K562 (cell line): Measurements from ENCODE around the gene RNF215. TPM values are rescaled to one million over a fixed set of nuclear protein-coding genes. Genes with fewer than 3 reads are reported as not detected.

ENCODE experiments used
- ADNP ChIP-seq: fragments of 200-800 bp; sonication (Bioruptor generic); IDR thresholded peaks from 2 replicates; pipeline ENCODE4 v1.6.1; 2016; ENCODE audit warnings: missing genetic modification characterization, missing compliant biosample characterization
- BCLAF1 ChIP-seq, 2 experiments: fragments of 450-650 bp in 1 of 2; IDR thresholded peaks; 2 replicates each; pipeline ENCODE4 v1.6.1; 2011 to 2017; ENCODE audit warnings: low read depth in 2 of 2, antibody characterized with exemption in 1 of 2, borderline replicate concordance in 1 of 2, low read length in 1 of 2, mild to moderate bottlenecking in 1 of 2, mixed read lengths in 1 of 2; ENCODE audit not compliant: control insufficient read depth in 1 of 2
- CBFA2T2 ChIP-seq: fragments of 450-650 bp; conservative IDR thresholded peaks from 2 replicates; pipeline ENCODE4 v1.6.1; 2017; ENCODE audit warnings: mild to moderate bottlenecking
- DLX4 ChIP-seq: fragments of 250-450 bp; sonication (Bioruptor Pico); IDR thresholded peaks from 2 replicates; pipeline ENCODE4 v1.6.1; 2021; ENCODE audit warnings: mild to moderate bottlenecking
- EP400 ChIP-seq: fragments of 450-650 bp; IDR thresholded peaks from 2 replicates; pipeline ENCODE4 v1.6.1; 2017; ENCODE audit warnings: antibody characterized with exemption, mild to moderate bottlenecking, moderate library complexity
- ETV5 ChIP-seq: sonication (generic); formaldehyde crosslinking; IDR thresholded peaks from 2 replicates; pipeline ENCODE4 v1.4.0; 2020; ENCODE audit warnings: low read depth, mild to moderate bottlenecking, missing genetic modification reagents
- HNRNPUL1 ChIP-seq: fragments of 200-400 bp; formaldehyde crosslinking; IDR thresholded peaks from 2 replicates; pipeline ENCODE4 v1.6.1; 2017; ENCODE audit warnings: low read length
- KLF13 ChIP-seq: fragments of 450-650 bp; IDR thresholded peaks from 2 replicates; pipeline ENCODE4 v1.6.1; 2016; ENCODE audit warnings: missing genetic modification characterization, low read depth, mild to moderate bottlenecking, missing compliant biosample characterization, moderate library complexity, borderline replicate concordance
- SMAD1 ChIP-seq: fragments of 150-350 bp; IDR thresholded peaks from 2 replicates; pipeline ENCODE4 v1.6.1; 2014; ENCODE audit warnings: low read length, low read depth; ENCODE audit not compliant: partially characterized antibody
- SMARCA5 ChIP-seq: fragments of 450-650 bp; IDR thresholded peaks from 2 replicates; pipeline ENCODE4 v1.6.1; 2016
- SP2 ChIP-seq: IDR thresholded peaks from 2 replicates; pipeline ENCODE4 v1.6.1; 2011; ENCODE audit warnings: mild to moderate bottlenecking, low read depth, low read length, moderate library complexity; ENCODE audit not compliant: poor library complexity, severe bottlenecking; ENCODE audit errors: extremely low read depth
- SREBF1 ChIP-seq: fragments of 150-350 bp; IDR thresholded peaks from 2 replicates; pipeline ENCODE4 v1.6.1; 2014; ENCODE audit warnings: antibody characterized with exemption, low read depth, low read length, borderline replicate concordance
- ZNF316 ChIP-seq: fragments of 450-650 bp; IDR thresholded peaks from 2 replicates; pipeline ENCODE4 v1.6.1; 2016
- ZNF584 ChIP-seq: fragments of 200-800 bp; sonication (Bioruptor generic); IDR thresholded peaks from 2 replicates; pipeline ENCODE4 v1.6.1; 2016; ENCODE audit warnings: low read depth, mild to moderate bottlenecking, missing genetic modification characterization, missing compliant biosample characterization
- polyA plus RNA-seq, 8 experiments: library from polyadenylated mRNA; depleted of rRNA in 4 of 8; stranded (reverse) in 5 of 8; unstranded in 3 of 8; fragments of >200 nt; fragmentation: Nextera tagmentation in 2 of 8; fragmentation: Illumina TruSeq in 1 of 8; extraction: Ambion mirVana in 2 of 8; extraction: Trizol in 1 of 8; gene quantifications; 2 replicates each; pipeline versions ENCODE4 v1.2.1 to v1.2.3, GENCODE V29; 2011 to 2014; ENCODE audit warnings: inconsistent platforms in 1 of 8, missing spikeins in 1 of 8
- total RNA-seq, 7 experiments: library from RNA; depleted of rRNA in 6 of 7; stranded (reverse); fragments of >200 nt in 6 of 7; fragmentation: Illumina TruSeq in 2 of 7; extraction: Trizol in 2 of 7; gene quantifications; 2 replicates each; pipeline versions ENCODE4 v1.2.1 to v1.2.3, GENCODE V29; 2011 to 2021; ENCODE audit warnings: low replicate concordance in 1 of 7
- TF ChIP-seq, protein P1 (sequence below): sonication (generic); formaldehyde crosslinking; IDR thresholded peaks from 2 replicates; pipeline ENCODE4 v1.8.0; 2022; ENCODE audit warnings: mild to moderate bottlenecking, missing genetic modification reagents
- TF ChIP-seq, protein P2 (sequence below), 2 experiments: IDR thresholded peaks in 1 of 2; conservative IDR thresholded peaks in 1 of 2; 2 replicates each; pipeline ENCODE4 v1.6.1; 2016; ENCODE audit warnings: low read depth in 2 of 2, mild to moderate bottlenecking in 1 of 2, missing compliant biosample characterization in 1 of 2, missing genetic modification characterization in 1 of 2, moderate library complexity in 1 of 2
- TF ChIP-seq, protein P3 (sequence below): sonication (generic); formaldehyde crosslinking; IDR thresholded peaks from 2 replicates; pipeline ENCODE4 v1.8.0; 2022; ENCODE audit warnings: missing genetic modification reagents, mild to moderate bottlenecking, borderline replicate concordance

Gene RNF215
- total and polyA plus RNA-seq, 9 of the 15 experiments (the other 6 are each of a cell fraction or from before 2014, with no cell fraction given), result 0.08 to 9.8 (median 2.7) TPM

- TF ChIP-seq, protein P1, sequence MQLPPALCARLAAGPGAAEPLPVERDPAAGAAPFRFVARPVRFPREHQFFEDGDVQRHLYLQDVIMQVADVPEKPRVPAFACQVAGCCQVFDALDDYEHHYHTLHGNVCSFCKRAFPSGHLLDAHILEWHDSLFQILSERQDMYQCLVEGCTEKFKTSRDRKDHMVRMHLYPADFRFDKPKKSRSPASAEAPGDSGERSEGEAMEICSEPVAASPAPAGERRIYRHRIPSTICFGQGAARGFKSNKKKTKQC (CRISPR knock-in tag), result no peak; the same call in 1 of the 2 replicates
- TF ChIP-seq ETV5 (peak; percentile 39; the same call in 1 of the 2 replicates), SREBF1 (no peak), KLF13 (tag) (no peak), DLX4 (CRISPR knock-in tag) (no peak), SMAD1 (no peak), HNRNPUL1 (no peak), CBFA2T2 (no peak), ZNF316 (no peak), SMARCA5 (no peak), EP400 (peak; percentile 91), ADNP (no peak), BCLAF1 (IDR thresholded peaks at IDR 0.05; ENCODE audit: borderline replicate concordance in 1 of 2, control insufficient read depth in 1 of 2, low read depth in 2 of 2, low read length in 1 of 2) (no peak), ZNF584 (no peak), SP2 (no peak)
- TF ChIP-seq, protein P2, sequence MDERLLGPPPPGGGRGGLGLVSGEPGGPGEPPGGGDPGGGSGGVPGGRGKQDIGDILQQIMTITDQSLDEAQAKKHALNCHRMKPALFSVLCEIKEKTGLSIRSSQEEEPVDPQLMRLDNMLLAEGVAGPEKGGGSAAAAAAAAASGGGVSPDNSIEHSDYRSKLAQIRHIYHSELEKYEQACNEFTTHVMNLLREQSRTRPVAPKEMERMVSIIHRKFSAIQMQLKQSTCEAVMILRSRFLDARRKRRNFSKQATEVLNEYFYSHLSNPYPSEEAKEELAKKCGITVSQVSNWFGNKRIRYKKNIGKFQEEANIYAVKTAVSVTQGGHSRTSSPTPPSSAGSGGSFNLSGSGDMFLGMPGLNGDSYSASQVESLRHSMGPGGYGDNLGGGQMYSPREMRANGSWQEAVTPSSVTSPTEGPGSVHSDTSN (CRISPR knock-in tag; IDR thresholded peaks at IDR 0.05; ENCODE audit: low read depth), result no peak
- TF ChIP-seq, protein P2 (tag; conservative IDR thresholded peaks at IDR 0.05; ENCODE audit: low read depth), result no peak
- TF ChIP-seq, protein P3, sequence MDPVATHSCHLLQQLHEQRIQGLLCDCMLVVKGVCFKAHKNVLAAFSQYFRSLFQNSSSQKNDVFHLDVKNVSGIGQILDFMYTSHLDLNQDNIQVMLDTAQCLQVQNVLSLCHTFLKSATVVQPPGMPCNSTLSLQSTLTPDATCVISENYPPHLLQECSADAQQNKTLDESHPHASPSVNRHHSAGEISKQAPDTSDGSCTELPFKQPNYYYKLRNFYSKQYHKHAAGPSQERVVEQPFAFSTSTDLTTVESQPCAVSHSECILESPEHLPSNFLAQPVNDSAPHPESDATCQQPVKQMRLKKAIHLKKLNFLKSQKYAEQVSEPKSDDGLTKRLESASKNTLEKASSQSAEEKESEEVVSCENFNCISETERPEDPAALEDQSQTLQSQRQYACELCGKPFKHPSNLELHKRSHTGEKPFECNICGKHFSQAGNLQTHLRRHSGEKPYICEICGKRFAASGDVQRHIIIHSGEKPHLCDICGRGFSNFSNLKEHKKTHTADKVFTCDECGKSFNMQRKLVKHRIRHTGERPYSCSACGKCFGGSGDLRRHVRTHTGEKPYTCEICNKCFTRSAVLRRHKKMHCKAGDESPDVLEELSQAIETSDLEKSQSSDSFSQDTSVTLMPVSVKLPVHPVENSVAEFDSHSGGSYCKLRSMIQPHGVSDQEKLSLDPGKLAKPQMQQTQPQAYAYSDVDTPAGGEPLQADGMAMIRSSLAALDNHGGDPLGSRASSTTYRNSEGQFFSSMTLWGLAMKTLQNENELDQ (CRISPR knock-in tag), result no peak
These were observed 30.6 kb downstream of the RNF215 start, which contains the start of the genes CCDC157 and SF3A1 (continued) for GRCh38 chr22:30356449-30357235.
